HEK293T (cell line): ENCODE results near the gene EDARADD.
A peak's percentile ranks its signal among the peaks of the same experiment; 100 is the strongest.

ENCODE experiments used
- CTCF ChIA-PET: fragments of 350-600 bp; formaldehyde crosslinking; extraction: SDS; loops from one replicate; lab custom pipeline; 2021; ENCODE audit warnings: antibody characterized with exemption, inconsistent platforms; lab: Yijun Ruan, JAX
- POLR2A ChIA-PET: fragments of 350-600 bp; formaldehyde crosslinking; extraction: SDS; loops from one replicate; lab custom pipeline; 2020; ENCODE audit warnings: antibody characterized with exemption, inconsistent platforms; lab: Yijun Ruan, JAX
- DNase-seq: peaks from one replicate; pipeline ENCODE4 v3.0.0; 2012; ENCODE audit warnings: mixed read lengths; ENCODE audit errors: extremely low spot score
- ARNT ChIP-seq: fragments of 450-650 bp; IDR thresholded peaks from 2 replicates; pipeline ENCODE4 v1.6.1; 2017; ENCODE audit warnings: mild to moderate bottlenecking
- BHLHE40 ChIP-seq: fragments of 450-650 bp; IDR thresholded peaks from 2 replicates; pipeline ENCODE4 v1.6.1; 2016; ENCODE audit warnings: mild to moderate bottlenecking, moderate library complexity, borderline replicate concordance
- CTBP1 ChIP-seq: fragments of 450-650 bp; IDR thresholded peaks from 2 replicates; pipeline ENCODE4 v1.6.1; 2016; ENCODE audit warnings: borderline replicate concordance
- ELF4 ChIP-seq: fragments of 450-650 bp; IDR thresholded peaks from 2 replicates; pipeline ENCODE4 v1.6.1; 2017; ENCODE audit warnings: antibody characterized with exemption
- FOXA1 ChIP-seq: fragments of 450-650 bp; IDR thresholded peaks from 2 replicates; pipeline ENCODE4 v1.6.1; 2016; ENCODE audit warnings: mild to moderate bottlenecking
- FOXK2 ChIP-seq: fragments of 450-650 bp; IDR thresholded peaks from 2 replicates; pipeline ENCODE4 v1.6.1; 2016; ENCODE audit warnings: mild to moderate bottlenecking
- FOXM1 ChIP-seq: fragments of 450-650 bp; IDR thresholded peaks from 2 replicates; pipeline ENCODE4 v1.6.1; 2017; ENCODE audit warnings: mild to moderate bottlenecking, borderline replicate concordance
- HDGF ChIP-seq: fragments of 450-650 bp; IDR thresholded peaks from 2 replicates; pipeline ENCODE4 v1.6.1; 2017; ENCODE audit warnings: antibody characterized with exemption, borderline replicate concordance
- L3MBTL2 ChIP-seq: fragments of 450-650 bp; conservative IDR thresholded peaks from 2 replicates; pipeline ENCODE4 v1.6.1; 2016; ENCODE audit warnings: mild to moderate bottlenecking
- LEF1 ChIP-seq: fragments of 450-650 bp; IDR thresholded peaks from 2 replicates; pipeline ENCODE4 v1.6.1; 2017; ENCODE audit warnings: mild to moderate bottlenecking, borderline replicate concordance
- NFRKB ChIP-seq: fragments of 450-650 bp; IDR thresholded peaks from 2 replicates; pipeline ENCODE4 v1.6.1; 2016; ENCODE audit warnings: mild to moderate bottlenecking, moderate library complexity
- PKNOX1 ChIP-seq: fragments of 450-650 bp; IDR thresholded peaks from 2 replicates; pipeline ENCODE4 v1.6.1; 2016
- SP1 ChIP-seq: fragments of 450-650 bp; IDR thresholded peaks from 2 replicates; pipeline ENCODE4 v1.6.1; 2017
- SUZ12 ChIP-seq: fragments of 450-650 bp; IDR thresholded peaks from 2 replicates; pipeline ENCODE4 v1.6.1; 2016; ENCODE audit warnings: mild to moderate bottlenecking
- TARDBP ChIP-seq: fragments of 450-650 bp; IDR thresholded peaks from 2 replicates; pipeline ENCODE4 v1.6.1; 2016
- ZNF384 ChIP-seq: fragments of 450-650 bp; IDR thresholded peaks from 2 replicates; pipeline ENCODE4 v1.6.1; 2016

EDARADD gene

GRCh38 chr1:236377832-236378535, 16.1 kb upstream of the EDARADD start:
- no peak for TF ChIP-seq ARNT
- no peak for TF ChIP-seq FOXK2
- no peak for TF ChIP-seq SUZ12
- TF ChIP-seq PKNOX1 = no peak
- TF ChIP-seq BHLHE40 = no peak
- TF ChIP-seq NFRKB = no peak
- ChIA-PET CTCF (no interaction called here), POLR2A (no interaction called here)
- DNase-seq = no peak

DNA sequence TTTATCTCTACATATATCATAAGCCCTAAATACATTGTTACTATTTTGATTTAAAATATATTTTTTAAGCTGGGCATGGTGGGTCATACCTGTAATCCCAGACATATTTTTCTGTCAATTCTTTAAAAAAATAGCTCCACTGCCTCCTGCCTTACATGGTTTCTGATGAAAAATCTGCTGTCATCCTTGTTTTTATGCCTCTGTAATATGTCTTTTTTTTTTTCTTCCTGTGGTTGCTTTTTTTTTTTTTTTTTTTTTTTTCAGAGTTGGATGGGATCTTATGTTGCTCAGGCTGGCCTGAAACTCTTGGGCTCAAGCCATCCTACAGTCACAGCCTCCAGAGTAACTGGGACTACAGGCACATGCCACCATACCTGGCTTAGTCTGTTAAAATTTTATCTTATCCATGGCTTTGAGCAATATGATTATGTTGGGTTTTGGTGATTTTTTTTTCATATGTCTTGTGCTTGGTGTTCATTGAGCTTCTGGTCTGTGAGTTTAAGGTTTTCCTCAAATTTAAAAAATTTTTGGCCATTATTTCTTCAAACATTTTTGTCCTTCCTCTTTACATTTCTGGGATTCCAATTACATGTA, 12.4 kb upstream of the EDARADD start:
- POLR2A ChIA-PET = interaction anchor here (1.2 kb wide), 1 partner anchor 13 kb away, joined by 3 read pairs; the partner anchor contains the start of gene EDARADD
- DNase-seq = no peak
- CTCF ChIA-PET = interaction anchor here (0.6 kb wide), 1 partner anchor 651 kb away, joined by 3 read pairs; no protein-coding TSS in a partner anchor
- TF ChIP-seq BHLHE40 = no peak
- peak; percentile 96 for TF ChIP-seq ZNF384
- no peak for TF ChIP-seq TARDBP

GRCh38 chr1:236388332-236388731, 5.8 kb upstream of the EDARADD start:
- TF ChIP-seq SP1 (no peak), ELF4 (no peak), L3MBTL2 (no peak), HDGF (no peak), PKNOX1 (no peak), NFRKB (no peak), FOXK2 (no peak), LEF1 (no peak), FOXA1 (no peak), ARNT (no peak), TARDBP (no peak)
- DNase-seq = no peak
- ChIA-PET CTCF (no interaction called here), POLR2A (no interaction called here)

DNA sequence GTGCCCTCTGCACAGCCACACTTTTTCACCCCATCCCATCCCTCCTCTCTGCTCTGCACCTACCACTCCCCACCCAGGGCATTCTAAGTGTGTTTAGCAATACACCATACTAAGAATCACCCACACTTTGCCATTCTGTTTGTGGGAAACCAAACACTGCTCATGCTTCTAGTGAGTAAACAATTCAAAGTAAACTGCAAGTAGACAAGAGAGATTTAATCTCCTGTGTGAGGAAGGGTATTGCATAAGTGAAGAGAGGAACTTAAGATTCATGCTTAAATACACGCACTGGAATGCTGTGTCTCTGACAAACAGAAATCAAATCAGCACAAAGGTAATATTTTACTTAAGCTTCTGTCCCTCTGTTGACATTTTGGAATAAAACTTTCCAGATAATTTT, 4.8 kb upstream of the EDARADD start:
- CTCF ChIA-PET = no interaction called here
- DNase-seq = no peak
- POLR2A ChIA-PET = no interaction called here
- TF ChIP-seq FOXK2 = no peak
- TF ChIP-seq TARDBP = no peak
- no peak for TF ChIP-seq NFRKB
- TF ChIP-seq SUZ12 = no peak
- no peak for TF ChIP-seq LEF1
- TF ChIP-seq SP1 = no peak
- no peak for TF ChIP-seq FOXM1
- TF ChIP-seq ARNT = no peak
- TF ChIP-seq ELF4 = no peak
- TF ChIP-seq CTBP1 = no peak
- TF ChIP-seq FOXA1 = no peak
- no peak for TF ChIP-seq PKNOX1
- no peak for TF ChIP-seq L3MBTL2
- no peak for TF ChIP-seq ZNF384

DNA sequence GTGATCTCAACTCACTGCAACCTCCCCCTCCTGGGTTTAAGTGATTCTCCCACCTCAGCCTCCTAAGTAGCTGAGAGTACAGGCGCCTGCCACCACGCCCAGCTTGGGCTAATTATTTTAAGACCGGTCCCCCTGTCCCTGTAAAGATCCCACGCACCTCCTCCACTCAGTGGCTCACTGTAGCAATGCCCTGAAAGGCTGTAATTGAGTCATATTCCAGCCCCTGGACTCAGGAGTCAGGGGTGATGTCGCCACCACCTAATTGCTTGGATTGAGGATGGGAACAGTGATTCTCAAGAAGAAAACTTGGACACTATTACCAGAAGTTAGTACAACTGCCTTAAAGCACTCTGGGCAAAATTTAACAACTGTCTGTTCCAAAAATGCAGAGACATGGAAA, 3.1 kb upstream of the EDARADD start:
- ChIA-PET CTCF (interaction anchor here (0.6 kb wide), 1 partner anchor 233 kb away, joined by 3 read pairs; no protein-coding TSS in a partner anchor), POLR2A (no interaction called here)
- no peak for DNase-seq
- TF ChIP-seq SP1 (no peak), ELF4 (no peak), SUZ12 (no peak), FOXM1 (no peak), HDGF (no peak)

DNA sequence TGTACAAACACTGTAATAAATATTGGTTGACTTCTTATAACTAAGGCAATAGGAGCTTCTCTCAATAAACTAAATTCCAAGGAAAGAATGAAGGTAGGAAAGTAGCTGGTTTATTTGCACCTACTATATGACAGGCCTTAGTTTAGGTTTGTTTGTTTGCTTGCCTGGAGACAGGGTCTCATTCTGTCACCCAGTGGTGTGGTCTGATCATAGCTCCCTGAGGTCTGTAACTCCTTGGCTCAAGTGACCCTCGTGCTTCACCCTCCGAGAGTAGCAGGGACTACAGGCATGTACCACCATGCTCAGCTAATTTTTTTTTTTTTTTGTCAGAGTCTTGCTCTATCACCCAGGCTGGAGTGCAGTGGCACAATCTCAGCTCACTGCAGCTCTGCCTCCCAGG, 1.9 kb upstream of the EDARADD start:
- ChIA-PET CTCF (no interaction called here), POLR2A (no interaction called here)
- TF ChIP-seq HDGF (no peak), ZNF384 (0 out of 2 replicates have a peak, but pooled peaks have one; percentile 37)
- no peak for DNase-seq

DNA sequence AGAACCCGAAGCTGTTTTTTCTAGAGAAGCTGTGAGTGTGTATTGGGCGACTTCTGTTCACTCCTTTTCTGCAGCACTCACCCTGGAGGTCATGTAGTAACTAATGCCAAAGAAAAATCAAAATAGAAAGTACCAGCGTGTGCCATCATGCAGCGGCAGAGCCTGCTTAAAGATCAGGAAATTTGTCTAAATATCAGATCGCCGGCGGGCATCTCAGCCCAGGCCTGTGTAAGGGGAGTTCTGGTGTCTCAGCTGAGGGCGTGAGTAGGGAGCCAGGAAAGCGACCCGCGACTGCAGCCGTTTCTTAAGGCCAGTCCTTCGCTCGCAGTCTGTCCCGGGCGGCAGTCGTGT, 768 bp downstream of the EDARADD start:
- peak; percentile 70 for DNase-seq
- TF ChIP-seq TARDBP (no peak), FOXA1 (no peak), ZNF384 (no peak), PKNOX1 (no peak), HDGF (no peak), CTBP1 (no peak)
- POLR2A ChIA-PET = interaction anchor here (0.7 to 3.2 kb wide), 14 partner anchors 10 to 254 kb away, joined by 3 to 13 read pairs (median 4); partner anchors contain the start of gene ERO1B
- CTCF ChIA-PET = interaction anchor here (1.1 kb wide), 1 partner anchor 16 kb away, joined by 3 read pairs; no protein-coding TSS in a partner anchor
